ENCODE results near the gene SH3BP2.

- no peak for TF ChIP-seq REST (IDR thresholded peaks at IDR 0.05; ENCODE audit: low read depth)
- no peak for TF ChIP-seq POLR2A (IDR thresholded peaks at IDR 0.05; ENCODE audit: borderline replicate concordance, extremely low read depth, insufficient read depth, insufficient read length)
- TF ChIP-seq CTCF (IDR thresholded peaks at IDR 0.05 in 2 of 3, conservative IDR thresholded peaks at IDR 0.05 in 1 of 3; ENCODE audit: borderline replicate concordance in 1 of 3, insufficient read depth in 1 of 3, low read depth in 2 of 3, low read length in 2 of 3), result no peak
- no peak for TF ChIP-seq EGR1 (IDR thresholded peaks at IDR 0.05; ENCODE audit: low read depth)
- no peak for TF ChIP-seq ATF3 (IDR thresholded peaks at IDR 0.05)
- TF ChIP-seq ELF1 (IDR thresholded peaks at IDR 0.05; ENCODE audit: borderline replicate concordance, low read depth), result no peak
- TF ChIP-seq SIN3A (IDR thresholded peaks at IDR 0.05; ENCODE audit: low read depth), result no peak
- TF ChIP-seq EZH2phosphoT487 (IDR thresholded peaks at IDR 0.05; ENCODE audit: borderline replicate concordance), result no peak
These were observed 16.8 kb downstream of the SH3BP2 start for GRCh38 chr4:2809610-2810180.
